SK-N-SH (cell line): ENCODE results near the gene FAP. TPM values are rescaled to one million over a fixed set of nuclear protein-coding genes. Genes with fewer than 3 reads are reported as not detected.
A peak's percentile ranks its signal among the peaks of the same experiment; 100 is the strongest.

Source experiments
- CTCF ChIA-PET: fragments of 300-600, 350-600 bp; formaldehyde crosslinking; extraction: SDS; loops from one replicate; lab custom pipeline; 2021; lab: Yijun Ruan, JAX
- POLR2A ChIA-PET: fragments of 350-600 bp; sonication (Branson Sonifier 250); formaldehyde crosslinking; extraction: SDS; loops from one replicate; lab custom pipeline; 2020; ENCODE audit warnings: antibody characterized with exemption, inconsistent platforms; lab: Yijun Ruan, JAX
- DNase-seq: peaks from one replicate; pipeline ENCODE4 v3.0.0; 2012
- H2AFZ ChIP-seq: fragments of 200-600 bp; sonication (generic); 2 replicates; pipeline ENCODE4 v1.8.1; 2016; ENCODE audit warnings: antibody characterized with exemption, mild to moderate bottlenecking, low read depth
- H3F3A ChIP-seq: fragments of 200-600 bp; sonication (generic); replicated peaks from 2 replicates; pipeline ENCODE3; 2016; ENCODE audit warnings: antibody characterized with exemption, mild to moderate bottlenecking; ENCODE audit not compliant: insufficient read depth
- H3K27ac ChIP-seq, 2 experiments: fragments of 200-500 bp in 1 of 2; fragments of 200-600 bp in 1 of 2; sonication (Bioruptor generic) in 1 of 2; sonication (generic), shearing (Covaris generic) in 1 of 2; 2 replicates each; pipeline versions ENCODE4 v1.5.1 to v1.6.1; 2014 to 2016; ENCODE audit warnings: low read depth in 2 of 2, inconsistent platforms in 1 of 2, low read length in 1 of 2, mild to moderate bottlenecking in 1 of 2, mixed read lengths in 1 of 2
- H3K27me3 ChIP-seq: fragments of 200-600 bp; sonication (generic), shearing (Covaris generic); 2 replicates; pipeline ENCODE4 v1.6.1; 2016; ENCODE audit warnings: mixed run types; ENCODE audit not compliant: insufficient read depth
- H3K36me3 ChIP-seq, 2 experiments: fragments of 200-500 bp in 1 of 2; fragments of 200-600 bp in 1 of 2; sonication (Bioruptor generic) in 1 of 2; sonication (generic) in 1 of 2; replicated peaks in 1 of 2; 2 replicates each; pipeline versions ENCODE3 to v1.5.1; 2014 to 2016; ENCODE audit warnings: low read length in 1 of 2, mild to moderate bottlenecking in 1 of 2; ENCODE audit not compliant: insufficient read depth in 2 of 2, control insufficient read depth in 1 of 2
- H3K4me1 ChIP-seq, 2 experiments: fragments of 200-500 bp in 1 of 2; fragments of 200-600 bp in 1 of 2; sonication (Bioruptor generic) in 1 of 2; sonication (generic), shearing (Covaris generic) in 1 of 2; 2 replicates each; pipeline versions ENCODE4 v1.5.1 to v1.6.1; 2014 to 2016; ENCODE audit warnings: low read depth in 1 of 2, low read length in 1 of 2, mixed run types in 1 of 2; ENCODE audit not compliant: insufficient read depth in 2 of 2, control insufficient read depth in 1 of 2
- H3K4me2 ChIP-seq: fragments of 200-600 bp; sonication (generic), shearing (Covaris generic); 2 replicates; pipeline ENCODE4 v1.6.1; 2017; ENCODE audit warnings: mixed run types
- H3K4me3 ChIP-seq, 2 experiments: fragments of 200-500 bp in 1 of 2; fragments of 200-600 bp in 1 of 2; sonication (Bioruptor generic) in 1 of 2; sonication (generic), shearing (Covaris generic) in 1 of 2; 2 replicates each; pipeline versions ENCODE4 v1.5.1 to v1.8.1; 2014 to 2016; ENCODE audit warnings: low read depth in 2 of 2, inconsistent platforms in 1 of 2, low read length in 1 of 2, mild to moderate bottlenecking in 1 of 2, mixed read lengths in 1 of 2, moderate library complexity in 1 of 2
- H3K79me2 ChIP-seq: fragments of 200-600 bp; sonication (generic); 2 replicates; pipeline ENCODE4 v1.8.1; 2017; ENCODE audit warnings: mild to moderate bottlenecking; ENCODE audit not compliant: insufficient read depth
- H3K9ac ChIP-seq: fragments of 200-600 bp; sonication (generic); 2 replicates; pipeline ENCODE4 v1.6.1; 2017; ENCODE audit warnings: mixed run types
- H3K9me2 ChIP-seq: fragments of 200-600 bp; sonication (generic); 2 replicates; pipeline ENCODE4 v1.6.1; 2017; ENCODE audit warnings: mixed run types
- H3K9me3 ChIP-seq: fragments of 200-600 bp; sonication (generic); 2 replicates; pipeline ENCODE4 v1.6.1; 2017; ENCODE audit warnings: mixed run types, mild to moderate bottlenecking, moderate library complexity
- H4K20me1 ChIP-seq: fragments of 200-600 bp; sonication (generic); 2 replicates; pipeline ENCODE4 v1.6.1; 2017; ENCODE audit warnings: mild to moderate bottlenecking, mixed run types; ENCODE audit not compliant: insufficient read depth
- ELF1 ChIP-seq: IDR thresholded peaks from 2 replicates; pipeline ENCODE4 v1.4.0; 2012
- EZH2phosphoT487 ChIP-seq: fragments of 200-600 bp; sonication (generic); IDR thresholded peaks from 2 replicates; pipeline ENCODE4 v1.6.1; 2017; ENCODE audit warnings: low read depth, mixed run types, mild to moderate bottlenecking, antibody characterized with exemption, moderate library complexity, borderline replicate concordance
- GABPA ChIP-seq: IDR thresholded peaks from 2 replicates; pipeline ENCODE4 v1.4.0; 2012; ENCODE audit warnings: low read depth, mild to moderate bottlenecking
- GATA2 ChIP-seq: sonication (generic); formaldehyde crosslinking; IDR thresholded peaks from 2 replicates; pipeline ENCODE4 v1.5.0; 2020; ENCODE audit warnings: mild to moderate bottlenecking, missing genetic modification reagents
- JUND ChIP-seq: IDR thresholded peaks from 2 replicates; pipeline ENCODE4 v1.4.0; 2012
- MXI1 ChIP-seq: IDR thresholded peaks from 2 replicates; pipeline ENCODE4 v1.6.1; 2012; ENCODE audit warnings: mild to moderate bottlenecking, low read depth, low read length, improper control_type of control experiment
- NRF1 ChIP-seq: IDR thresholded peaks from 2 replicates; pipeline ENCODE4 v1.6.1; 2012; ENCODE audit warnings: low read depth, mild to moderate bottlenecking, low read length
- RCOR1 ChIP-seq: fragments of 150-350 bp; IDR thresholded peaks from 2 replicates; pipeline ENCODE4 v1.6.1; 2017; ENCODE audit warnings: antibody characterized with exemption, low read length
- TAF1 ChIP-seq: IDR thresholded peaks from 2 replicates; pipeline ENCODE4 v1.6.1; 2012; ENCODE audit warnings: low read depth, mild to moderate bottlenecking, low read length, moderate library complexity, borderline replicate concordance
- TEAD4 ChIP-seq: IDR thresholded peaks from 2 replicates; pipeline ENCODE4 v1.4.0; 2012; ENCODE audit warnings: mild to moderate bottlenecking, borderline replicate concordance; ENCODE audit not compliant: insufficient read depth
- USF1 ChIP-seq: IDR thresholded peaks from 2 replicates; pipeline ENCODE4 v1.4.0; 2012; ENCODE audit warnings: low read depth, borderline replicate concordance
- ZBTB33 ChIP-seq: IDR thresholded peaks from 2 replicates; pipeline ENCODE4 v1.4.0; 2012; ENCODE audit warnings: low read depth, borderline replicate concordance
- WGBS: methylation state at CpG from one replicate; pipeline ENCODE4 v1.1.6; 2017; ENCODE audit warnings: low lambda C conversion rate; 5-methylcytosine and 5-hydroxymethylcytosine counted together
- polyA plus RNA-seq, 3 experiments: library from polyadenylated mRNA; depleted of rRNA; stranded (reverse); fragments of >200 nt; gene quantifications; 2 replicates each; pipeline ENCODE4 v1.2.3, GENCODE V29; 2012
- TF ChIP-seq, protein P1 (sequence below): fragments of 150-350 bp; IDR thresholded peaks from 2 replicates; pipeline ENCODE4 v1.6.1; 2017; ENCODE audit warnings: antibody characterized with exemption, low read length, low read depth, borderline replicate concordance
- TF ChIP-seq, protein P2 (sequence below): fragments of 200-600 bp; sonication (generic); IDR thresholded peaks from 2 replicates; pipeline ENCODE4 v1.6.1; 2017; ENCODE audit warnings: antibody characterized with exemption, mild to moderate bottlenecking, moderate library complexity

Gene FAP
- polyA plus RNA-seq, 1 of the 3 experiments (the other 2 are of a cell fraction), result 36.9 TPM

GRCh38 chr2:162212366-162212765 lies 30.9 kb downstream of the FAP start:
- 30% methylated on average over 2 of the region's 2 CpGs for WGBS
- H3F3A ChIP-seq, result peaks cover 14% of the 10 kb centered on the region
- POLR2A ChIA-PET, result no interaction called here
- H3K79me2 ChIP-seq, result no peaks in the 10 kb centered on the region
- CTCF ChIA-PET, result no interaction called here
- no peak for DNase-seq
- no peak overlapping the region for H3K4me2 ChIP-seq
- H2AFZ ChIP-seq, result no peak overlapping the region
- no peak overlapping the region for H3K9ac ChIP-seq
- no peaks in the 10 kb centered on the region for H3K9me3 ChIP-seq
- no peaks in the 10 kb centered on the region for H4K20me1 ChIP-seq
- no peak overlapping the region for H3K4me3 ChIP-seq
- H3K27ac ChIP-seq, result 0 out of 4 replicates have a peak overlapping the region, but pooled peaks of 1 of the 2 experiments have one; percentile 20
- no peaks in the 10 kb centered on the region for H3K9me2 ChIP-seq
- H3K4me1 ChIP-seq, result peaks cover 0 to 6% of the 10 kb centered on the region in 2 experiments; a peak in 2 of 4 replicates
- TF ChIP-seq NRF1 (no peak), USF1 (no peak), MXI1 (no peak), JUND (no peak), TEAD4 (no peak), ZBTB33 (no peak), ELF1 (no peak), RCOR1 (no peak), GATA2 (no peak), EZH2phosphoT487 (no peak)
- TF ChIP-seq, protein P1, sequence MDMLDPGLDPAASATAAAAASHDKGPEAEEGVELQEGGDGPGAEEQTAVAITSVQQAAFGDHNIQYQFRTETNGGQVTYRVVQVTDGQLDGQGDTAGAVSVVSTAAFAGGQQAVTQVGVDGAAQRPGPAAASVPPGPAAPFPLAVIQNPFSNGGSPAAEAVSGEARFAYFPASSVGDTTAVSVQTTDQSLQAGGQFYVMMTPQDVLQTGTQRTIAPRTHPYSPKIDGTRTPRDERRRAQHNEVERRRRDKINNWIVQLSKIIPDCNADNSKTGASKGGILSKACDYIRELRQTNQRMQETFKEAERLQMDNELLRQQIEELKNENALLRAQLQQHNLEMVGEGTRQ, result no peak
- TF ChIP-seq, protein P2, sequence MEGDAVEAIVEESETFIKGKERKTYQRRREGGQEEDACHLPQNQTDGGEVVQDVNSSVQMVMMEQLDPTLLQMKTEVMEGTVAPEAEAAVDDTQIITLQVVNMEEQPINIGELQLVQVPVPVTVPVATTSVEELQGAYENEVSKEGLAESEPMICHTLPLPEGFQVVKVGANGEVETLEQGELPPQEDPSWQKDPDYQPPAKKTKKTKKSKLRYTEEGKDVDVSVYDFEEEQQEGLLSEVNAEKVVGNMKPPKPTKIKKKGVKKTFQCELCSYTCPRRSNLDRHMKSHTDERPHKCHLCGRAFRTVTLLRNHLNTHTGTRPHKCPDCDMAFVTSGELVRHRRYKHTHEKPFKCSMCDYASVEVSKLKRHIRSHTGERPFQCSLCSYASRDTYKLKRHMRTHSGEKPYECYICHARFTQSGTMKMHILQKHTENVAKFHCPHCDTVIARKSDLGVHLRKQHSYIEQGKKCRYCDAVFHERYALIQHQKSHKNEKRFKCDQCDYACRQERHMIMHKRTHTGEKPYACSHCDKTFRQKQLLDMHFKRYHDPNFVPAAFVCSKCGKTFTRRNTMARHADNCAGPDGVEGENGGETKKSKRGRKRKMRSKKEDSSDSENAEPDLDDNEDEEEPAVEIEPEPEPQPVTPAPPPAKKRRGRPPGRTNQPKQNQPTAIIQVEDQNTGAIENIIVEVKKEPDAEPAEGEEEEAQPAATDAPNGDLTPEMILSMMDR, result no peak
- H3K36me3 ChIP-seq, result peaks cover 60 to 89% of the 10 kb centered on the region in 2 experiments
- no peaks in the 10 kb centered on the region for H3K27me3 ChIP-seq

DNA sequence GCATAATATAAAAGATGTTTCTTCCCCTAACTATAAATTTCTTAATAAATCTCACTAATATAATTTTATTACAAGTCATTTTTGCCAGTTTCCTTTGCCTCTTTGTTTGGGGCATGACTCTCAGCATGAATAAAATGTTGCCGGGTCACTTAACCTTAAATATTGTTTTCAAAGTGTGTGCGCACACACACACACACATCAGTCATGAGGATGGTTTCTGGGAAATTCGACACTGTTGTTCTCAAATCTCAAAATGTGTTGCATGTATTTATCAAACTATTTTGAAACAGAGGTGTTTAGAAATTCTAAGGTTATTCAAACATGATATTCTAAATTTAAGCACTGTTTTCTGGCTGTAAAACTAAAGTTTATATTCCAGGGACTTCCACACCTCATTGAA lies 31.5 kb downstream of the FAP start:
- Histone ChIP-seq H3K36me3 (peaks cover 62 to 90% of the 10 kb centered on the region in 2 experiments), H3K27me3 (no peaks in the 10 kb centered on the region), H3K27ac (no peak overlapping the region), H4K20me1 (no peaks in the 10 kb centered on the region), H3K9ac (no peak overlapping the region), H3K9me3 (no peaks in the 10 kb centered on the region), H3K4me3 (no peak overlapping the region), H3F3A (peaks cover 14% of the 10 kb centered on the region), H2AFZ (no peak overlapping the region), H3K79me2 (no peaks in the 10 kb centered on the region), H3K4me2 (no peak overlapping the region), H3K9me2 (no peaks in the 10 kb centered on the region), H3K4me1 (peaks cover 0 to 6% of the 10 kb centered on the region in 2 experiments; a peak in 1 of 4 replicates)
- ChIA-PET CTCF (no interaction called here), POLR2A (no interaction called here)
- WGBS, result 84% methylated on average over 3 of the region's 3 CpGs
- DNase-seq, result no peak
- TF ChIP-seq TAF1 (no peak), GABPA (no peak), TEAD4 (no peak)
